Stimulated activated CD4-positive, alpha-beta T cell treated with anti-CD3 and anti-CD28 coated beads, TNF-alpha, amount 100 ng/mL, for 4 hours (primary cell): ENCODE data around the gene CFAP210.

ENCODE experiments used
- DNase-seq, 3 experiments: peaks; one replicate each; pipeline ENCODE4 v3.0.0-alpha.2; 2020; ENCODE audit warnings: low read depth in 3 of 3

The CFAP210 gene, protein sequence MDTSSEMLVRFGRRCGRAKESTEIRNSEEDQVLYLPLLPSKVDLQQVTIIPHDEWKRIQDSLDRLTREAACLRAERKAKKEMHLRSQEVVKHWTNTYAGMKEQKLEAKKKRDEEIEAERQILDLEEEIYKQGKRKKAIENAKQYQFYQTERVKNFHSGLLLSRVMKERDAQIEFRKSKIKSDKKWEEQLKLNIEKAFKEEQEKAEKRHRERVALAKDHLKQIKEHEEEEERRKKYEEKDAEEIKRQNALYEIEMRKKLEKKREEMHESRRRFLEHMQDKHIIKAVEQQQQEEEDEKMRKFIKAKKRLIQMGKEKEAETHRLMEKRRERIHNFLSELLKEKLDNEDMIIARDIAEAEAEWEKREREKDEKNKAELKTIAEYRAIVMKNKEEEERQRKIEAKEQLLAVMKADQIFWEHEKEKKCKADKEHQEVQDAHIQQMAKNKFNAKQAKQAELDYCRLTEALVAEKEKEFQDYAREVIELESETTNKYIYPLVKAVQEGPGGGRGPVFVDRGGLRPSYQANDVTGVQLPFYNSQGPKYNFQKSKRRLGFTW

DNA sequence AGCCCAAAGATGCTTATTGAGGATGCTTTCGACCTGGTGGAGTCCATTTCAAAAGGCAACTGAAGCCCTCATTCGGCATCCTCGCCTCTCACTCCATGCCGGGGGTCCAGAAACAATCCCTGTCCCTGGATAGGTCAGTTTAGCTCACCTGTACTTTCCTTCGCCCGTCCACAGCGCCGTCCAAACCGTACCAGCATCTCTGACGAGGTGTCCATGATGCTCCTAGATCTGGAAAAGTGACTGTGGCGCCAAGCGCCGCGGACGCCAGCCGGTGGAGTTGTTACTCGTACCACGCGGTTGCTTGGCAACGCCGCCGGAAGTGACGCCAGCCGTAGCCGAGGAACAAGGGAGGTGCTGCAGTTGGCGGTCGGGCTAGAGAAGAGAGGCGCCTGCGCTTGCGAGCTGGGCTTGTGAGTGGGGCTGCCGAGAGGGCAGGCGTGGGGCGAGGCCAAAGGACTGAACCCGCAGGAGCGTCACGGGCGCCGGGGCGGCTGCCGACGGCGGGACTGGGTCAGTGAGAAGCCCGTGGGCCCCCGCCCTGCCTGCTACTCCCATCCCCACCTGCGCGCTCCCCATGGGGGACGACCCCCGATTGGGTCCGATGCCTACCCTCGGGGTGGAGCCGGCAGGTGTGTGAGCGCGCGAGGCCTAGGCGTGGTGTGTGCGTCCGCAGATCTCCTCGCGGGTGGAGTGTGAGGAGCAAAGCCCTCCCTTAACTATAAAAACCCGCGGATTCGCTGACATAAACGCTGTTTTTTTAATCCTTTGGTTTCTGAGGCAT, at the start of gene CFAP210, which contains the start of gene PHOSPHO2:
CFAP210 (minus strand) TSS at position 293 of the 781 bp plus-strand sequence; CDS start at position 215, 78 bp downstream.
PHOSPHO2 (plus strand) TSS at position 357 of the 781 bp plus-strand sequence. CDS start 6,503 bp downstream, outside the sequence.
- peak; percentile 94 to 98 (median 96) for DNase-seq

GRCh38 chr2:169743549-169743948, 49.3 kb upstream of the CFAP210 start:
- no peak for DNase-seq

GRCh38 chr2:169739351-169739750, 45.1 kb upstream of the CFAP210 start:
- DNase-seq, result no peak

DNA sequence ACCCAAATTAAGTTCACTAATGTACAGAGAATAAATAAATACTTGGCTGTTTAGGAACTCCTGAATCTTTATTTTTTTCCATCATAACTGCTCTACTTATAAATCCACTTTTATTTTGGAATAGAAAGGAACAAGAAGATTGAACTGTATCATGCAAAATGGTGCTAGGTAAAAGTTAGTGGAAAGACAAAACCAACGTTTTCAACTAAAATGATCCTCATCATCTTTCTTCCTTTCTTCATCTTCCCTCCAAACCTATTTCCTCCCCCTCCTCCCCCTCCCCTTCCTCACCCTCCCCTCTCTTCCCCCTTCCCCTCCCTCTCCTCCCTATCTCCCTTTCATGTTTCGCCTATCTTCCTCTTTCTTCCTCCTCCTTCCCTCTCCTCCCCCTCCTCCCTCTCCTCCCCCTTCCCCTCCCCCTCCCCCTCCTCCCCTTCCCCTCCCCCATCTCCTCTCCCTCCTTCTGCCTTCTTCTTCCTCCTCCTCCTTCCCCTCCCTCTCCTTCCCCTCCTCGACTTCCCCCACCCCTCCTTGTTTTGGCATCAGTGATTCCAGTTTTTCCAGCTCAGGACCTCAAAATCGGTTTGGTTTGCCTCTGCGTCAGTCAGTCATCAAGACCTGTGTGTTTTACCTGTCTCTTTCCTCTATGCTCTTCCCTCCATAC, 44.5 kb upstream of the CFAP210 start:
- no peak for DNase-seq

GRCh38 chr2:169736902-169737301, 42.7 kb upstream of the CFAP210 start:
- DNase-seq, result no peak

- DNase-seq, result no peak
These were observed 41.4 kb upstream of the CFAP210 start for GRCh38 chr2:169735623-169736022.

DNA sequence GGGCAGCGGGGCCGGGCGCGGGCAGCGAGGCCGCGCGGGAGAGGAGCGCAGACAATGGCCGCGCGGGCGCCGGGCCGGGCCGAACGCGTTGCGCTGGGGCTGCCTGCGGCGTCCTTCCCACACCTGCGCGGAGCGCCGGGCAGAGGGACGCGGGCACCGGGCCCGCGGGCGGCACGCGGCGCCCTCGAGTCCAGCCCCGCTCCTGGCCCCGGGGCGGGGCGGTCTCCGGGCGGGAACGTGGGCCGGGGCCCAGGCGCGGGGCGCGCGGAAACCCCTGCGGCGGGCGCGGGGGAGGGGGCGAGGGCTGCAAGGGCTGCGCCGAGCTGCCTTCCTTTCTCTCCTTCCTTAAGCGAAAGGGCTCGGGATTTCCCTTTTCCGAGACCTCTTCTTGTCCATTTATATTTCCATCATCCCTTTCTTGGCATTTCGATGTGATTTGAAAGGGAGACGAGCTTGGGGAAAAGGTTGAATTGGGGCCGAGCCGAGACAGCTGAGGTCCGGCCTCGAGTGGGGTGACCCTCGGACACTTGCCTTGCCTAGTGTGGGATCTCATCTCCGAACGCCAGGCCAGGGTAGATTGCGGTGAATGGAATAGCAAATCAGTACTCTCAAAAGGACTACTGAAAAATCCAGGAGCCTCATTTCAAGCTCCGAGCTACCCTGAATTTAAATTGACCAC, 40.1 kb upstream of the CFAP210 start:
- peak in 1 of 3 experiments; percentile 4 for DNase-seq

DNA sequence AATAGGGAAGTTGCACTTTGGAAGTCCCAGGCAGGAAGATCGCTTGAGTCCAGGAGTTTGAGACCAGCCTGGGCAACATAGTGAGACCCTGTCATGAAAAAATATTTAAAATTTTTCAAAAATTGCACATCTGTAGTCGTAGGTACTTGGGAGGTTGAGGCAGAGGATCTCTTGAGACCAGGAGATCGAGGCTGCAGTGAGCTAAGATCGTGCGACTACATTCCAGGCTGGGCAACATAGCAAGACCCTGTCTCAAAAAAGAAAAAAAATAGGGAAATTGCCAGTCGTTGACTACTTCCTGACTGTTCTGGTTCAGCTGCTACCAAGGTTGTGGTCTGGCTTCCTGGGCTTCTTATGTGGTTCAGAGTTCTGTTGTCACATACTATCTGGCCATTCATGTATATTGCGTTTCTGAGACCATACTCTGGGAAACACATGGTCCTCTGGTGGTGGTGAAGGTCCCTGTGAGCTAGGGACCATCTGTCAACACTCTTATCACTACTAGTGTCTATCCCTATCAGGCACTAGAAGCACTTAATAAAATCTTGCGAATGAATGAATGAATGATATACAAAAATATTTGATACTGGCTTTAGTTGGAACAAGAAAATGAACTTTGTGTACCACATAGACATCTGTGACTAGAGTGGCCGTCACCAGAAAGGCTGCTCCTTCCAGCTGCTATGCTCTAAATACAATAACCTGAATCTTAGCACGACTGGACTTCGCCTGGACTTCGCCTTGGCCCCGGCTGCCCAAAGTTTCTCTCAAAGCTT, 38.6 kb upstream of the CFAP210 start:
- DNase-seq, result no peak

- no peak for DNase-seq
These were observed 37.9 kb upstream of the CFAP210 start for GRCh38 chr2:169732075-169732474.

DNA sequence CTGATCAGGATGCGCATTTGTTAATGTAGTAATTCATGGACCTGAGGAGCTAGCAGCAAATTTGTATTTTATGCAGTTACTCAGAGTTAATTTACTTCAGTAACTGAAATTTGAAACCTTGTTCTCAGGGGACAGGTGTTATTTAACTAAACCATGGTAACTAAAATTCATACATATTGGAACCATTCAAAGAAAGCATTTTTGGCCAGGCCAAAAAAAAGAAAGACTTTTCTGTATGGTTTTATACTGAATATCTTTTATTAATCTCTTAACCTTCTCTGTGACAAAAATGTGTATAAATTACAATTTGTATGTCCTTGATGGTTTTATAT, 35.0 kb upstream of the CFAP210 start:
- no peak for DNase-seq

GRCh38 chr2:169727065-169727464, 32.9 kb upstream of the CFAP210 start:
- DNase-seq, result no peak

GRCh38 chr2:169721016-169721415, 26.8 kb upstream of the CFAP210 start:
- no peak for DNase-seq

DNA sequence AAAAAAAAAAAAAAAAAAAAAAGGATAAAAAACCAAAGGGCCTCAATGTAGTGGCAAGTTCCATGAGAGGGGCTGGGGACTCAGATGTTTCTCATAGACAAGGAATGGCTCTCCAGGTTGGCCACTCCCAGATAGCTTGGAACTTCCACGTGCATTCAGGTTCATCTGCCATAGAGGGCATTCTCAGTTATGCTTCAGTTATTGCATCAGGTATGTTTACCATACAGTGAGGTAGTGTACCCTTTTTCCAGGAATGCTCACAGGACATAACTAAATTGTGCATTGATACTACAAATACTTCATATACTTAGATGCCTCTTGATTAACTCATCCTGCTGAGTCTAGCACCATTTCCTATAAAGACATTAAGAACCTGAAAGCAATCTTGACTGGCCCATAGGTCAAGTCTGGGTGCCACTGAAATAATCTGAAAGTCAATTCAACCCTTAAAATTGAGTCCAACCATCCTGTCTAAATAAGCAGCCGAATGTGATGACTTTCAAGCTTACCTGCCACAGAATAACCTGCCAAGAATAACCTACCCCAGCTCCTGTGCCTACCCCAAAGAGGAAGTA, 24.8 kb upstream of the CFAP210 start:
- DNase-seq, result no peak

GRCh38 chr2:169717691-169718063, 23.5 kb upstream of the CFAP210 start:
- no peak for DNase-seq

- no peak for DNase-seq
These were observed 22.9 kb upstream of the CFAP210 start for GRCh38 chr2:169716938-169717690.

DNA sequence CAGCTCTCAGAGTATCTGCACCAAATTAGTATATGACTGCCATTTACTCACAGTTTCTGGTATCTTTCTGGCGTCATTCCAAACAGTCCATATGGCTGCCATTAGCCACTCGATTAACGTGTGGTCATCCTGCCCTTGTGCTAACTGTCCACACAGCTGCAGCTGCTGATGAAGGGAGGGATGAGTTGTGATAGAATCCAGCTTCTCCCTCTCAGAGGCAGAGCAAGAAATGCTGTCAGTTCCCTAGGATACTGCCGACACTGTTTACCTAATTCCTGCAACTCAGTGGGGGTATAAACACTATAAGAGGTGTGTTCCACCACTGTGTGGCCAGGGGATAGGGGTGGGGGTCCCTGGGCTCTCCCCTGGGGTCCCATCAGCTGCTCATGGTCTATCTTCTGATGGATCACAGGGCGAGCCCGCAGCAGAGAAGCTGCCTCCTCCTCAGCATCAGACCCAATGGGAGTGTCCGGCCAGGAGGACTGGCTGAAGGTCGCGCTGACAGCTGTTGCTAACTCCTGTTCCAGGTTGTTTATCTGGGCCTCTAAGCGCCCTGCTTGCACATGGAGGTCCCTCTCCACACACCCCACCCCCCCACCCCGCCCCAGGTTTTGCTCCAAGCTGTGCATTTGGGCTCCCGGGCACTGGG, 22.2 kb upstream of the CFAP210 start:
- no peak for DNase-seq

- DNase-seq, result no peak
These were observed 21.4 kb upstream of the CFAP210 start for GRCh38 chr2:169715379-169716237.

GRCh38 chr2:169714699-169715098, 20.5 kb upstream of the CFAP210 start:
- no peak for DNase-seq
